ENCODE data around the gene HEATR9.

Gene HEATR9

DNA sequence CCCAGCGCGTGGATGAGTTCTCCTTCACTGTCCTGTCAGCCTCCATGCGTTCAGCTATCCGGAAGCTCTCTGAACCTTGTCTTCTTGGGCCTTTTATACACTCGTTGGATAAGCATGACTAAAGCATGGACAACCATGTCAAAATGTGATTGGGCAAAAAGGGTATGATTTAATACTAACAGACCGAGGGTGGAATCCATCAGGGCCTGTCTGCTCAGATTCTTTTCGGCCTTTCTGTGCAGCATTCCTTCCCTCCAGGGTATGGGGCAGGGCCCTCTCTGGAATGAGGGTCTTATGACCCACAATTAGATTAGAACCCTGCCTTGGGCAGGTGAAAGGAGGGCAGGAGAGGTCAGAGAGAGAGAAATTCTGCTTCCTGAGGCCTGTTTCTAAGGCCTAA, 25.5 kb upstream of the HEATR9 start:
- DNase-seq, result no peak

DNA sequence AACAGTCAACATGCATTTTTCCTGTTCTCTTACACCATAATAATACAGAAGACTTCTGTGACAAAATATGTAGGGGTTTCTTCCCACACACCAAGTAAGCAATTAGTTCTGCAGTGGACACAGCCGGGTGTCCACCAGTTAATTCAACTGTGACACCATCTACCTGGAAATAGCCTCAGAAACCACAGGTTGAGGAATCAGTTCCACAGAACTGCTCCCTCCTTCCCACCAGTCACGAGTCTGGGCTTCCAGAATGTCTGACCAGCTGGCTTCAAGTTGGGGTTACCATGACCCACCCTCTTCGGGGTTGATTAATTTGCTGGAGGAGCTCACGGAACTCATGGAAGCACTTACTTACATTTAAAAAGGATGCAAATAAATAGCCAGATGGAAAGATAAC, 25.1 kb upstream of the HEATR9 start:
- DNase-seq, result no peak

DNA sequence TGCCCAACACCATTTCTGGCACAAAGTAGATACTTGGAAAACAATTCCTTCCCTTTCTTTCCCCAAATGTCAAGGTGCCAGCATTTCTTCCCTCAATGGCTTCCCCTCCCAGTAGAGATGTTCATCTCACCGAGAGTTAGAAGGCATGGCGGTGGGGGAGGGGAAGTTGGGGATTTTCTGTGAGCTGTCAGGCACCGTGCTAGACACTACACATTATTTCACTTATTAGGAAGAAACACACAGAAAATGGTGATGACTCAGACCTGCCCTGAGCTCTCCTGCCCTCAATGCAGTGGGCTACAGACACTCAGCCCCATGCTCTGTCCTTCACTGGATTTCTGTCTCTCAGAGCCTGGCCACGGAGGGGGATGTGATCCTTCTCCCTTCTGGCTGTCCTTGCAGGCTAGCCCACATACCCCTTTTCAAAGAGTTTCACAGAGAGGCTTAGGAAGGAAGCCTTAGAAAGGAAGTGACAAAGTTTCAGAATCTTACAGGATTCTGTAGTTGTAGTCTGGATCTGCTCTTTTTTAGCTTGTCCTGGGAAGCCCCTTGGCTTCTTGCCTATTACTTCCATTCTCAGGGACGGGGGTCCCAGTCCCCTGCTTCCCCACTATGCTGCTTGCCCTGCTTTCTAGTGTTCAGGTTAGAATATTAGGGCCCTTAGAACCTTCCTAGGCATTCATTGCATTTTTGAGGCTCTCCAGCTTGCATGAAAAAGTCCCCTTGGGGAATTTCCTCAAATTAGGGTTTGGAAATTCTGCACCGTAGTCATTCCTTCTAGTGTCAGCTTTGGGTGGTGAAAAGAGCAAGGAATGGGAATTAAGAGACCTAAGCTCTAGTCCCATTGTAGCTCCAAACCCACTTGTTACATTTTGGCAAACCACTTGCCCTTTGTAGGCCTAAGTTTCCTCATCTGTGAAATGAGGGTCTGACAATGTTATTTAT, 23.7 kb upstream of the HEATR9 start:
- DNase-seq, result no peak

DNA sequence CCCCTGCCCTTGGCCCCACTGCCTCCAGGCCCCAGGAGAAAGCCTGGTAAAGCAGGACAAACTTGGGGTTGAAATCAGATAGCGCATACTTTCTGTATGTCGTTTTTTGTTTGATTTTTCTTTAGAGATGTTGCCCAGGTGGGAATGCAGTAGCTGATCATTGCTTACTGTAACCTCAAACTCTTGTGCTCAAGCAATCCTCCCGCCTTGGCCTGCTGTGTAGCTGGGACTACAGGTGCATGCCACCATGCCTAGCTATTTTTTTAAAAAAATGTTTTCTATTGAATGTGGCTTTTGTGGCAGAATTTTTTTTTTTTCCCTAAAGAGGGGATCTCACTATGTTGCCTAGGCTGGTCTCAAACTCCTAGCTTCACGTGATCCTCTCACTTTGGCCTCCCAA, 22.6 kb upstream of the HEATR9 start:
- no peak for DNase-seq

GRCh38 chr17:35890774-35891155, 22.1 kb upstream of the HEATR9 start:
- DNase-seq, result no peak

- peak; percentile 36 for DNase-seq
Measured at GRCh38 chr17:35889818-35890773, 21.4 kb upstream of the HEATR9 start.

DNA sequence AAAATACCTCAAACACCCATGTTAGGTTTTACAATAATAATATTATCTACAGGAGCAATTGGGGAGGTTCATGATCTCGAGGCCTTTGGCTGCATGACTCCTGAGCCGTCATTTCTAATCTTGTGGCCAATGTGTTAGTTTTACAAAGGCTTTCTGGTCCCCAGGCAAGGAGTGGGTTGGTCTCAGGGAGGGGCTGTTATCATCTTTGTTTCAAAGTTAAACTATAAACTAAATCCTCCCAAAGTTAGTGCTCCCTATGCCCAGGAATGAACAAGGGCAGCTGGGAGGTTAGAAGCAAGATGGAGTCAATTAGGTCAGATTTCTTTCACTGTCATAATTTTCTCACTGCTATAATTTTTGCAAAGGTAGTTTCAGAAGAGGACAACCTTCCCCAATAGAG, 20.6 kb upstream of the HEATR9 start:
- no peak for DNase-seq

DNA sequence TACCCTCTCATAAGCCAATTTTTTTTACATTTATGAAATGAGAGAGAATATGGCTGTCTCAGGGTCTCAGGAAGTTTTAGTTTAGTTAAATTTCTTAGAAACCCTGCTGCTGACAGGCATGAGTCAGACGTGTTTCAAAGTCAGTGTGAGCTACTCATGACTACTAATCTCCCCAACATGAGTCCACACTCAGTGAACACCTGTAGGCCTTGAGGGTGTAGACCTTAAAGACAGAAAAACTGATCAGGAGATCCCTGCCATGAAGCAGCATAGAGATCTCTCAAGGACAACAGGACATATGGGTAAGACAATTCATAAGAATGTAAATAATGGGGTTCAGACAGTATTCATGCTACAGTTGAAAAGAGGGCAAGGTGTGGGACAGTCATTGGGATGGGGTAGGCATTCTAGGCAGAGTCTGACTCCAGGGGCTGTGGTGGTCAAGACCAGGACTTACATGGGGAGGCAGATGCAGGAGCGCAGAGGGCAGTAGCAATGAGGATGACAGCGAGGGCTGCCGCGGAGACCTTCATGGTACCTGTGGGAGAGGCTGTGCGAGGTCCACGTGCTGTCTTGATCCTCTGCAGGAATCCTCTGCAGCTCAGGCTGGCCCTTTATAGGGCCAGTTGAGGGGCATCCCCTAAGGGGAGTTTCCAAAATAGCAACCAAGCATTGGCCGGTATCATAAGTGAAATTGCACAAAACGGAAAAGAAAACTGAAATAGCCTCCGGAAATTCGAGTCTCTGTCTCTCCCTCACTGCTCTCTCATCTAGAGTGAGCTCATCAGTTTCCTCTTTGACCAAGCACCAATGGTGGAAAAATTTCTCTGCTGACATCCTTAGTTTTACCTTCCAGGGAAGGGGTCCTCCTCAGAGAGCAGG, 11.3 kb upstream of the HEATR9 start, which contains the start of gene CCL5:
TSS of gene CCL5 (minus strand) at position 588 of the 882 bp plus-strand sequence.
- DNase-seq, result no peak

DNA sequence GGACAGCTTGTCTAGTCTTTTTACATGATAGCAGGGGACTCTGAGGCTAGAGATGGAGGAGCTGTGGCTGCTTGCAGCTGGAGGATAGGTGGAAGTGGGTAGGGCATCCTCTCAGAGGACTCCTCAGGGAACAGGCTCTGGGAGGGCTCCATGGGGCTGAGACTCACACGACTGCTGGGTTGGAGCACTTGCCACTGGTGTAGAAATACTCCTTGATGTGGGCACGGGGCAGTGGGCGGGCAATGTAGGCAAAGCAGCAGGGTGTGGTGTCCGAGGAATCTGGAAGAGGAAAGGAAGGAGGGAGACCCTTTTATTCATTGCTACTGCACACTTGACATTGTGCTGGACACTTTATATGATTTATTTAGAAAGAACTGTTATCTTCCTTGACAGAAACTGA, 9.7 kb upstream of the HEATR9 start:
- no peak for DNase-seq

DNA sequence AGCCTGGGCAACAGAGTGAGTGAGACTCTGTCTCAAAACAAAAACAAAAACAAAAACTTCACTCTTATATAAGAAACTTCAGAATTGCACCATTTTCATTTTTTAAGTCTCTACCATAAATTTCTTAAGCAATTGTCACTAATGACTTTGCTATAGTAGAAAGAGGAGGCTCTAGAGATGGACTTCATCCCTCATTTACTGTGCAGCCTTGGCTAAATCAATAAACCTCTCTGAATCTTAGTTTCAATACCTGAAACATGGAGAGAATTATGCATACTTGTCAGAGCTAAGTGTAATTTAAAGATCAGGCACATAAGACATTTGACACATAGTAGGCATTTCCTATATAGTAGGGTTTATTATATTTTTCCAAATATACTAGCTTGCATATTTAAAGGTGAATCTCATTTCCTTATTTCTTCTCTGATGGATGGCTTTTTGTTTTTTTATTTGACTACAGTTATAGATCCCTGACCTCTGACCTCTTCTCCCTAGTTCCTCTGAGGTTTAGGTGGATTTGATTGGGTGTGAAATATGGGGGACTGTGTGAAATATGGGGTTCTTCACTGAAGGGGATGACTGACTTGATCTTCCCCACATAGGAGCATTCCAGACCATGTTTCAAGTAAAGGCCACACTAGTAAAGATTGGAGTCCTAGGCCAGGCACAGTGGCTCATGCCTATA, 8.8 kb upstream of the HEATR9 start:
- no peak for DNase-seq

- no peak for DNase-seq
Measured at GRCh38 chr17:35876534-35876933, 7.8 kb upstream of the HEATR9 start.

- no peak for DNase-seq
Measured at GRCh38 chr17:35875800-35876139, 7.1 kb upstream of the HEATR9 start.

GRCh38 chr17:35875072-35875799, 6.5 kb upstream of the HEATR9 start:
- DNase-seq, result no peak

DNA sequence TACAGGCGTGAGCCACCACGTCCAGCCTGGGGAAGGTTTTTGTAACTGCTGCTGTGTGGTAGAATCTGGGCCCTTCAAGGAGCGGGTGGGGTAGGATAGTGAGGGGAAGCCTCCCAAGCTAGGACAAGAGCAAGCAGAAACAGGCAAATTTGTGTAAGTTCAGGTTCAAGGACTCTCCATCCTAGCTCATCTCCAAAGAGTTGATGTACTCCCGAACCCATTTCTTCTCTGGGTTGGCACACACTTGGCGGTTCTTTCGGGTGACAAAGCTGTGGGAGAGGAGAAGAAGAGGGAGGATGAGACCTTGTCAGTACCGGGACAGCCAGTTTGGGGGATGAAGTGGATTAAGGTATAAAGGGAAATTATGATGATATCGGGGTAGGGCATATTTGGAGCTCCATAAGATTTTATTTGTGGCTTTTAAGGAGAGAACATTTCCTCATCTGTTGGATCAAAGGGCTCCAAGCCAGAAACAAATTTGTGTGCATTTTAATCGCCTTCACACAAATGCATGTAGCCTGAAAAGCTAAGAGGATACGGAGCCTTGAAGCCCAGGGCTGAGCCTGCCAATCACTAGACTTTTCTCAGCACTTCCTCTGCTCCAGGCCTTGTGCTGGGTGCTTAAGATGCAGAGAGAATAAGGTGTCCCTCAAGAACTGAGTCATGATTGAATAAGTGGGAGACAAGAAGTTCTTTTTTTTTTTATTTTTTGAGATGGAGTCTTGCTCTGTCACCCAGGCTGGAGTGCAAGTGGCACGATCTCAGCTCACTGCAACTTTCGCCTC, 3.7 kb upstream of the HEATR9 start:
- DNase-seq, result no peak

GRCh38 chr17:35870906-35871819, 2.5 kb upstream of the HEATR9 start:
- no peak for DNase-seq

DNA sequence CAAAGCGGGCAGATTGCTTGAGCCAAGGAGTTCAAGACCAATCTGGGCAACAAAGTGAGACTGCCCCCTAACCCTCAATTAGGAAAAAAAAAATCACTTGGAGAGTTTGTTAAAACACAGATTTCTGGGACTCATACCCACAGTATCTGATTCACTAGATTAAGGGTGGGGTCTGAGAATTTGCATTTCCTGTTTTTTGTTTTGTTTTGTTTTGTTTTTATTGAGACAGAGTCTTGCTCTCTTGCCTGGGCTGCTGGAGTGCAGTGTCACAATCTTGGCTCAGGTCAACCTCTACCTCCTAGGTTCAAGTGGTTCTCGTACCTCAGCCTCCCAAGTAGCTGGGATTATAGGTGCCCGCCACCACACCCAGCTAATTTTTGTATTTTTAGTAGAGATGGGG, 1.1 kb downstream of the HEATR9 start:
- DNase-seq, result no peak

- DNase-seq, result no peak
Measured at GRCh38 chr17:35866341-35866950, 2.2 kb downstream of the HEATR9 start.

GRCh38 chr17:35865412-35866340, 3.0 kb downstream of the HEATR9 start:
- no peak for DNase-seq
